Astrocyte (in vitro differentiated cells and primary cell): ENCODE measurements around the gene DHCR7. TPM values are rescaled to one million over a fixed set of nuclear protein-coding genes. Genes with fewer than 3 reads are reported as not detected.

Source experiments
- DNase-seq: peaks from one replicate; pipeline ENCODE4 v3.0.0-alpha.2; 2010; ENCODE audit warnings: low read depth
- FAIRE-seq: peaks from 2 replicates; lab custom pipeline; 2011; peaks lifted over from hg19 to GRCh38; lab: Jason Lieb, UNC
- H2AFZ ChIP-seq: 2 replicates; pipeline ENCODE4 v1.6.0; 2012; ENCODE audit warnings: low read depth, low read length, inconsistent platforms
- H3K27ac ChIP-seq: 2 replicates; pipeline ENCODE4 v1.5.1; 2011; ENCODE audit warnings: low read depth, low read length, inconsistent platforms
- H3K27me3 ChIP-seq: 2 replicates; pipeline ENCODE4 v1.6.0; 2011; ENCODE audit warnings: low read length, inconsistent platforms; ENCODE audit not compliant: insufficient read depth
- H3K36me3 ChIP-seq: 2 replicates; pipeline ENCODE4 v1.5.1; 2011; ENCODE audit warnings: low read length, inconsistent platforms; ENCODE audit not compliant: insufficient read depth
- H3K4me1 ChIP-seq: 2 replicates; pipeline ENCODE4 v1.5.1; 2011; ENCODE audit warnings: low read length, inconsistent platforms; ENCODE audit not compliant: insufficient read depth
- H3K4me2 ChIP-seq: 2 replicates; pipeline ENCODE4 v1.6.0; 2012; ENCODE audit warnings: low read length, inconsistent platforms
- H3K4me3 ChIP-seq: 2 replicates; pipeline ENCODE4 v1.5.1; 2011; ENCODE audit warnings: low read depth, mild to moderate bottlenecking, low read length, inconsistent platforms; ENCODE audit not compliant: insufficient read depth
- H3K79me2 ChIP-seq: 2 replicates; pipeline ENCODE4 v1.6.0; 2012; ENCODE audit warnings: mild to moderate bottlenecking, low read length, inconsistent platforms; ENCODE audit not compliant: insufficient read depth
- H3K9ac ChIP-seq: 2 replicates; pipeline ENCODE4 v1.6.0; 2012; ENCODE audit warnings: mild to moderate bottlenecking, low read length, inconsistent platforms
- H3K9me3 ChIP-seq: 2 replicates; pipeline ENCODE4 v1.5.1; 2012; ENCODE audit warnings: low read depth, mild to moderate bottlenecking, low read length, inconsistent platforms; ENCODE audit not compliant: insufficient read depth
- H4K20me1 ChIP-seq: 2 replicates; pipeline ENCODE4 v1.6.0; 2012; ENCODE audit warnings: low read length, inconsistent platforms; ENCODE audit not compliant: insufficient read depth
- H3K27ac Mint-ChIP-seq: one replicate; pipeline ENCODE4 v1.8.0; 2021; ENCODE audit warnings: mild to moderate bottlenecking, mixed read lengths; ENCODE audit not compliant: unreplicated experiment
- H3K27me3 Mint-ChIP-seq: one replicate; pipeline ENCODE4 v1.8.0; 2021; ENCODE audit warnings: low read depth, mixed read lengths; ENCODE audit not compliant: unreplicated experiment
- H3K36me3 Mint-ChIP-seq: one replicate; pipeline ENCODE4 v1.8.0; 2021; ENCODE audit warnings: low read depth, mixed read lengths; ENCODE audit not compliant: unreplicated experiment
- H3K4me1 Mint-ChIP-seq: one replicate; pipeline ENCODE4 v1.8.0; 2021; ENCODE audit warnings: low read depth, mixed read lengths; ENCODE audit not compliant: unreplicated experiment
- H3K4me3 Mint-ChIP-seq: one replicate; pipeline ENCODE4 v1.8.0; 2021; ENCODE audit warnings: mild to moderate bottlenecking, moderate library complexity, mixed read lengths; ENCODE audit not compliant: unreplicated experiment
- H3K9me3 Mint-ChIP-seq: one replicate; pipeline ENCODE4 v1.8.0; 2021; ENCODE audit warnings: mild to moderate bottlenecking, mixed read lengths; ENCODE audit not compliant: unreplicated experiment
- CTCF ChIP-seq: IDR thresholded peaks from 2 replicates; pipeline ENCODE4 v1.5.1; 2011; ENCODE audit warnings: low read depth, mild to moderate bottlenecking, inconsistent platforms, low read length, moderate library complexity; ENCODE audit not compliant: insufficient read depth
- EZH2 ChIP-seq: IDR thresholded peaks from 2 replicates; pipeline ENCODE4 v1.6.1; 2012; ENCODE audit warnings: mild to moderate bottlenecking, low read length, inconsistent platforms; ENCODE audit not compliant: insufficient read depth
- total RNA-seq: library from RNA; stranded (reverse); gene quantifications from 2 replicates; pipeline ENCODE4 v1.2.1, GENCODE V29; 2021

The DHCR7 gene
- total RNA-seq, 1 donor from 2014 or later, result 92.8 TPM

- H3K4me2 ChIP-seq, result no peak overlapping the region
- TF ChIP-seq EZH2 (no peak), CTCF (no peak)
- Mint-ChIP-seq H3K4me3 (no peak overlapping the region), H3K4me1 (no peaks in the 10 kb centered on the region), H3K9me3 (no peaks in the 10 kb centered on the region), H3K36me3 (peaks cover 34% of the 10 kb centered on the region), H3K27me3 (no peaks in the 10 kb centered on the region), H3K27ac (peak overlapping the region; percentile 58)
- DNase-seq, result no peak
- H3K79me2 ChIP-seq, result no peaks in the 10 kb centered on the region
- H3K9ac ChIP-seq, result no peak overlapping the region
- no peaks in the 10 kb centered on the region for H3K4me1 ChIP-seq
- H3K27ac ChIP-seq, result no peak overlapping the region
- H3K9me3 ChIP-seq, result no peaks in the 10 kb centered on the region
- H2AFZ ChIP-seq, result no peak overlapping the region
- H4K20me1 ChIP-seq, result peaks cover 18% of the 10 kb centered on the region
- H3K36me3 ChIP-seq, result peaks cover 32% of the 10 kb centered on the region
- no peaks in the 10 kb centered on the region for H3K27me3 ChIP-seq
- H3K4me3 ChIP-seq, result no peak overlapping the region
- no peak for FAIRE-seq
These were observed 6.9 kb downstream of the DHCR7 start for GRCh38 chr11:71441251-71441650.

GRCh38 chr11:71440021-71440755 is 8.0 kb downstream of the DHCR7 start:
- Mint-ChIP-seq H3K4me1 (no peaks in the 10 kb centered on the region), H3K4me3 (no peak overlapping the region), H3K36me3 (peaks cover 27% of the 10 kb centered on the region), H3K27me3 (no peaks in the 10 kb centered on the region), H3K9me3 (no peaks in the 10 kb centered on the region), H3K27ac (no peak overlapping the region)
- TF ChIP-seq CTCF (no peak), EZH2 (no peak)
- H3K4me2 ChIP-seq, result no peak overlapping the region
- no peak overlapping the region for H2AFZ ChIP-seq
- H3K27me3 ChIP-seq, result no peaks in the 10 kb centered on the region
- no peaks in the 10 kb centered on the region for H3K4me1 ChIP-seq
- DNase-seq (no peak), FAIRE-seq (no peak)
- no peak overlapping the region for H3K27ac ChIP-seq
- no peak overlapping the region for H3K4me3 ChIP-seq
- peaks cover 25% of the 10 kb centered on the region for H3K36me3 ChIP-seq
- peaks cover 13% of the 10 kb centered on the region for H4K20me1 ChIP-seq
- H3K9ac ChIP-seq, result no peak overlapping the region
- no peaks in the 10 kb centered on the region for H3K79me2 ChIP-seq
- no peaks in the 10 kb centered on the region for H3K9me3 ChIP-seq

- peaks cover 8% of the 10 kb centered on the region for H4K20me1 ChIP-seq
- H3K27ac Mint-ChIP-seq, result no peak overlapping the region
- FAIRE-seq, result no peak
- H3K9me3 Mint-ChIP-seq, result no peaks in the 10 kb centered on the region
- no peaks in the 10 kb centered on the region for H3K27me3 Mint-ChIP-seq
- no peaks in the 10 kb centered on the region for H3K4me1 ChIP-seq
- H3K36me3 ChIP-seq, result peaks cover 20% of the 10 kb centered on the region
- no peaks in the 10 kb centered on the region for H3K79me2 ChIP-seq
- no peak overlapping the region for H3K4me3 Mint-ChIP-seq
- H3K27ac ChIP-seq, result no peak overlapping the region
- no peaks in the 10 kb centered on the region for H3K9me3 ChIP-seq
- no peak overlapping the region for H3K4me2 ChIP-seq
- no peaks in the 10 kb centered on the region for H3K4me1 Mint-ChIP-seq
- TF ChIP-seq CTCF (no peak), EZH2 (no peak)
- no peak overlapping the region for H3K9ac ChIP-seq
- H3K4me3 ChIP-seq, result no peak overlapping the region
- H2AFZ ChIP-seq, result no peak overlapping the region
- H3K36me3 Mint-ChIP-seq, result peaks cover 27% of the 10 kb centered on the region
- no peaks in the 10 kb centered on the region for H3K27me3 ChIP-seq
- no peak for DNase-seq
These were observed 9.5 kb downstream of the DHCR7 start for GRCh38 chr11:71438650-71439049.
